Left cardiac atrium (tissue), 4 donors: ENCODE measurements around the gene SP6. TPM values are rescaled to one million over a fixed set of nuclear protein-coding genes. Genes with fewer than 3 reads are reported as not detected.

Source experiments
- ATAC-seq, 2 donors: fragments of 200-7000 bp; cut with Tn5 transposase; one replicate each; pipeline ENCODE4 v1.9.1; 2020; ENCODE audit warnings: mild to moderate bottlenecking in 2 of 2, moderate library complexity in 2 of 2
- DNase-seq: peaks from one replicate; pipeline ENCODE4 v3.0.0-alpha.2; 2020
- intact Hi-C, 2 donors: fragments of 100-400 bp; cut with DNase I; formaldehyde crosslinking; loops; one replicate each; pipeline versions ENCODE4 v1.14.1 to v1.15.1; 2022 to 2023
- total RNA-seq, 2 donors: library from RNA; stranded (reverse); fragmentation: NEBNext Ultra II Directional; extraction: Animal tissue kit (Norgen Biotek cat#: 25700); gene quantifications; one replicate each; pipeline ENCODE4 v1.2.1, GENCODE V29; 2021
- donor health status: DM: no; HTN: yes; CAD: no.
- donor health status: DM: no; HTN: yes; CAD: no; lungs with severe emphysema.
- donor health status: DM: yes; HTN: yes; CAD: no.
- donor health status: Dilated cardiomyopathy.

SP6 gene
- total RNA-seq, 2 donors from 2014 or later = 0.24 to 0.50 TPM

GRCh38 chr17:47806026-47806912 is 44.7 kb downstream of the SP6 start:
- no peak for ATAC-seq
- DNase-seq = no peak
- intact Hi-C loops = loop anchor here in 1 of 2 donors (10.0 kb wide), 1 partner anchor 141 kb away; no protein-coding TSS in a partner anchor

GRCh38 chr17:47804461-47804860 is 46.5 kb downstream of the SP6 start:
- ATAC-seq (no peak), DNase-seq (no peak)
- intact Hi-C loops = loop anchor here (5.0 to 10.0 kb wide), 2 partner anchors 107 to 140 kb away; no protein-coding TSS in a partner anchor

GRCh38 chr17:47803751-47804150 is 47.2 kb downstream of the SP6 start:
- DNase-seq = no peak
- ATAC-seq = no peak
- intact Hi-C loops = loop anchor here (5.0 to 10.0 kb wide), 2 partner anchors 106 to 139 kb away; no protein-coding TSS in a partner anchor

GRCh38 chr17:47803201-47803600 is 47.8 kb downstream of the SP6 start:
- intact Hi-C loops = loop anchor here (5.0 to 10.0 kb wide), 2 partner anchors 106 to 138 kb away; no protein-coding TSS in a partner anchor
- DNase-seq (no peak), ATAC-seq (no peak)

- ATAC-seq (peak; percentile 46 to 70), DNase-seq (no peak)
- intact Hi-C loops = loop anchor here (5.0 to 10.0 kb wide), 2 partner anchors 105 to 138 kb away; no protein-coding TSS in a partner anchor
Measured at GRCh38 chr17:47802341-47803022, 48.5 kb downstream of the SP6 start.

- no peak for DNase-seq
- intact Hi-C loops = loop anchor here (5.0 to 10.0 kb wide), 2 partner anchors 105 to 137 kb away; no protein-coding TSS in a partner anchor
- ATAC-seq = no peak
Measured at GRCh38 chr17:47801906-47802305, 49.1 kb downstream of the SP6 start.

GRCh38 chr17:47801176-47801765 is 49.7 kb downstream of the SP6 start:
- DNase-seq (no peak), ATAC-seq (no peak)
- intact Hi-C loops = loop anchor here (5.0 to 10.0 kb wide), 2 partner anchors 104 to 136 kb away; no protein-coding TSS in a partner anchor

- no peak for ATAC-seq
- intact Hi-C loops = loop anchor here (5.0 to 10.0 kb wide), 2 partner anchors 103 to 136 kb away; no protein-coding TSS in a partner anchor
Measured at GRCh38 chr17:47800686-47801085, 50.3 kb downstream of the SP6 start.

GRCh38 chr17:47797797-47798196 is 53.2 kb downstream of the SP6 start:
- intact Hi-C loops = loop anchor here in 1 of 2 donors (10.0 kb wide), 2 partner anchors 63 to 133 kb away; partner anchors contain the start of gene TBX21
- DNase-seq (no peak), ATAC-seq (no peak)

More at GRCh38 chr17:47800686-47801085, 50.3 kb downstream of the SP6 start:
- no peak for DNase-seq

Other genes starting within 250 kb of the SP6 start
- gene KPNB1, start 201.2 kb downstream of the SP6 start, total RNA-seq = 100 to 1,000 TPM; 145 to 180 TPM
- gene TBKBP1, start 157.0 kb downstream of the SP6 start, total RNA-seq = 10 to 100 TPM; 13.7 to 17.9 TPM
- under 1 TPM; 0.34 to 0.80 TPM for gene TBX21, start 117.9 kb downstream of the SP6 start, total RNA-seq
- 1 to 10 TPM; 4.5 to 5.4 TPM for gene OSBPL7, start 29.4 kb downstream of the SP6 start, total RNA-seq
- 10 to 100 TPM; 33.9 to 38.8 TPM for gene MRPL10, start 19.6 kb downstream of the SP6 start, total RNA-seq
- gene LRRC46, start 19.5 kb downstream of the SP6 start, total RNA-seq = not detected
- 10 to 100 TPM; 32.2 to 33.6 TPM for gene SCRN2, start 9.9 kb downstream of the SP6 start, total RNA-seq
- 10 to 100 TPM; 12.6 to 14.1 TPM for gene SP2, start 45.1 kb upstream of the SP6 start, total RNA-seq
- gene PNPO, start 90.4 kb upstream of the SP6 start, total RNA-seq = 10 to 100 TPM; 23.4 to 25.4 TPM
- gene PRR15L, start 106.7 kb upstream of the SP6 start, total RNA-seq = under 1 TPM; 0.47 to 0.62 TPM
- 10 to 100 TPM; 62.6 to 66.3 TPM for gene CDK5RAP3, start 120.0 kb upstream of the SP6 start, total RNA-seq
- 10 to 100 TPM; 50.5 to 54.0 TPM for gene COPZ2, start 186.6 kb upstream of the SP6 start, total RNA-seq
- gene NFE2L1, start 197.2 kb upstream of the SP6 start, total RNA-seq = 100 to 1,000 TPM; 527 to 675 TPM